KG1 (cell line): ENCODE results near the gene KLHL8.
"Not testable (repeated sequence)": the region's sequence is repeated elsewhere in the genome, so short reads cannot be mapped to it uniquely, and the experiment has no call there.

Experiments
- DNase-seq: peaks from one replicate; lab custom pipeline; 2025; lab: John Stamatoyannopoulos, UW

The KLHL8 gene

GRCh38 chr4:87228262-87228860 lies 7.9 kb upstream of the KLHL8 start:
- DNase-seq: no peak

GRCh38 chr4:87227751-87228151 lies 7.3 kb upstream of the KLHL8 start:
- DNase-seq: no peak

GRCh38 chr4:87225936-87226335 lies 5.5 kb upstream of the KLHL8 start:
- no peak for DNase-seq

DNA sequence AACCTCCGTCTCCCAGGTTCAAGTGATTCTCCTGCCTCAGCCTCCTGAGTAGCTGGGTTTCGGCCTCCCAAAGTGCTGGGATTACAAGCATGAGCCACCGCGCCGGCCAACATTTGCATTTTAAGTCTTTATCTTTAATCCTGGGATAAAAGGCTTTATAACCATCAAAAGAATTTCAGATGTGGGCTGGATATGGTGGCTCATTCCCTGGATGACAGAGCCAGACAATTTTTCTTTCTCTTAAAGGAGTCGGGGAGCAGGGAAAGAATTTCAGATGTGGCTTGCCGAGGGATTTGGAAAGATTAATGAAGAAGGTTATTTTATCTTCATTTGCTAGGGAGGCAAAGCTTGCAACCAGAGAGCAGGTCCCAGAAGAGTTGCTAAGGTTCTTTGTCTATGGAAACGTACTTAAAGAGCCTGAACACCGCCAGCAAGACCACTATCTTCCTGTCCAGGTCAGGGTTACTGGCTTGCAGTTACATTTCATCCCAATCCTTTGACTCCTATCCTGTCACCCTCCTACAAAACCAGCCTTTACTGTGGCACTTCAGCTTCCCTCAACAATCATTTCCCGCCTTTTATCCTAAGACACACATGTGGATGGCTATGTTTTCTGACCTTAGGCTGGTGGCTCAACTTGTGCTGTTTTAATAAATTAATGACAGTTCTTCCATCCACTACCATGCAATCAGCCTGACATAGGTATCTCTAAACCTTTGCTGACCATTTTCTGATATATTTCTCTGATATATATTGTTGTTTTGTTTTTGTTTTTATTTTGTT lies 3.9 kb upstream of the KLHL8 start:
- DNase-seq: no peak

DNA sequence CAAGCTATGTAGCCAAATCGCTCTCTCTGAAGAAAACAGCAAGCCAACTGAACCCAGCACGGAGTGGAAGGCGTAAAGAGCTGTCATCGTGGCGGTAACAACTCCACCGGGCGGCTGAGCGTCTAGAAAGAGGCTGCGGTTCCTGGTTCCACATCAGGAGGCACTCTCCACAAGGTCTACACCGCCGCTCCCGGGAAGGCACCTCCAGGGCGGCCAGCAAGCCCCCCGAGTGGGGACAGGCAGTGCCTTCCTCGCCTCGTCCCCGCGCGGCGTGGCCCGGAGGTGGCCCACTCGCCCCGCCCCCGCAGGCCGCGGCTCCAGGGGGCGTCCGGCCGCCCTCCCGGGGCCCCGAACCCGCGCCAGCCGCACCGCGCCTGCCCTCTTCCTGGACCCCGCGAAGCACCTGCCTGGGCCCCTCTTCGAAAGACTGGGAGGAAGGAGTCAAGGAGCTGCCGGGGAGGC lies 755 bp downstream of the KLHL8 start:
- DNase-seq: peak; percentile 48

DNA sequence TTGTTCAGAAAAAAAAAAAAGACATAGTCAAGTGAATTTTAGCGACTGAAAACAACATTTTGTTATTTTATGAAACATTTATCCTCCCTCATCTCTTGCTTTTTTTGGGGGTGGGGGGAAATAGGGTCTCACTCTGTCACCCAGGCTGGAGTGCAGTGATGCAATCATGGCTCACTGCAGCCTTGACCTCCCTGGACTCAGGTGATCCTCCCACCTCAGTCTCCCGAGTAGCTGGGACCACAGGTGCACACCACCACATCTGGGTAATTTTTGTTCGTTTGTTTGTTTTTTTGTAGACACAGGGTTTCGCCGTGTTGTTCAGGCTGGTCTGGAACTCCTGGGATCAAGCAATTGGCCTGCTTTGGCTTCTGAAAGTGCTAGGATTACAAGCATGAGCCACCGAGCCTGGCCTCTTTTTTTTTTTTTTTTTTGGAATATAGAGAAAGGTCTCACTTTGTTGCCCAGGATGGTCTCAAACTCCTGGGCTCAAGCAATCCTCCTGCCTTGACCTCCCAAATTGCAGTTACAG lies 3.1 kb downstream of the KLHL8 start:
- DNase-seq: not testable (repeated sequence)

- no peak for DNase-seq
These were observed 3.9 kb downstream of the KLHL8 start for GRCh38 chr4:87216469-87216868.

- no peak for DNase-seq
These were observed 6.9 kb downstream of the KLHL8 start for GRCh38 chr4:87213421-87214075.

- no peak for DNase-seq
These were observed 9.0 kb downstream of the KLHL8 start for GRCh38 chr4:87211249-87211952.

- DNase-seq: peak; percentile 60
These were observed 10.7 kb downstream of the KLHL8 start for GRCh38 chr4:87209696-87210095.

DNA sequence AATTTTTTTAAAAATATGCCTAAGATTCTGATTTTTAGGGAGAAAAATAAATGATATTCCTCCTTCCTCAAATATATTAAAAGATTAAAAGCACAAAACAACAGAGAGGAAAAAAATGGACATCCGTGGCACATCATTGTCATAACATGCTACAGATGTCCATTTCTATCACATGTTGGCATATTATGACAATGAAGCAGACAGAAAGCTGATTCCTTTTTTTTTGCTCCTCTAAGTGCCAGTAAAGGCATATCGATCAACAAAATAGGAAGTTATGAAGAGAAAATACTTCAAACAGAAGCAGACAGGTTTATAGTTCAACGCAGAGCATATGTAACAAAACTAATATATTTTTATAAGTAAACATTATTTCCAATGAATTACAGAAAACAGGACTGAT lies 11.2 kb downstream of the KLHL8 start:
- DNase-seq: no peak

DNA sequence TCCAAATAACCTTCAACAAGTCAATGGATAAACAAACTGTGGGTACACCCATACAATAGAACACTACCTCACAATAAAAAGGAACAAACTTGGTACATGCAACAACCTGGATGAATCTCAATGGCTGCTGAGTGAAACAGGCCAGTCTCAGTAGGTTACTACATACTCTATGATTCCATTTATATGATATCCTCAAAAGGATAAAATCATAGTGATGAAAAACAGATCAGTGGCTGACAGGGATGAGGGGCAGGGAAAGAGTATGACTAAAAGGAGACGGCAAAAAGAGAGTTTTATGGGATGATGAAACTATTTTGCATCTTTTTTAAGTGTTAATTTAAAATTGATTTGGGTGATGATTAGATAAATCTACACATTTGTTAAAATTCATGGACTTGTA lies 15.9 kb downstream of the KLHL8 start:
- no peak for DNase-seq

- DNase-seq: no peak
These were observed 23.5 kb downstream of the KLHL8 start for GRCh38 chr4:87196927-87197326.

GRCh38 chr4:87196146-87196545 lies 24.3 kb downstream of the KLHL8 start:
- DNase-seq: no peak

DNA sequence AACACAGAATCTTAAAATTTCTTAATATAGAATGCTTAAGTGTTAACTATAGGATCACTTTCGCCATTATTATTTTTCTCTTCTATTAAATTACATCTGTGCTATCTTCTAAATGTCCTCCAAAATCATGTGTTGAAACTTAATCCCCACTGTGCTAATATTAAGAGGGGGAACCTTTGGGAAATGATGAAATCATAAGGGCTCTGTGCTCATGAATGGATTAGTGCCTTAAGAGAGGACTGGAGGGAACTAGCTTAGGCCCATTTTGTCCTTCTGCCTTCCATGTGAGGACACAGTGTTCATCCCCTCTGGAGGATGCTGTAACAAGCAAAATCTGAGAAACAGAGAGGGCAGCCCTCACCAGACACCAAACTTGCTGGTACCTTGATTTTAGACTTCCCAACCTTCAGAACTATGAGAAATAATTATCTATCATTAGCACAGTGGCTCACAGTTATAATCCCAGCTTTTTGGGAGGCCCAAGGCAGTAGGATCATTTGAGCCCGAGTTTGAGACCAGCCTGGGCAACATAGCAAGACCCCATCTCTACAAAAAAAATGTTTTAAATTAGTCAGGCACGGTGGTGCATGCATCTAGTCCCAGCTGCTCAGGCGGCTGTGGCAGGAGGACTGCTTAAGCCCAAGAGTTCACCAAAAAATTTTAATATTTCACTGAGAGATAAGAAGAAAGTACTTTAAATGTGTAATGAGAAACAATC lies 26.3 kb downstream of the KLHL8 start:
- no peak for DNase-seq

- no peak for DNase-seq
These were observed 28.1 kb downstream of the KLHL8 start for GRCh38 chr4:87192145-87192919.

GRCh38 chr4:87188932-87189331 lies 31.5 kb downstream of the KLHL8 start:
- DNase-seq: no peak

- no peak for DNase-seq
These were observed 32.4 kb downstream of the KLHL8 start for GRCh38 chr4:87188048-87188447.

GRCh38 chr4:87185146-87185870 lies 35.1 kb downstream of the KLHL8 start:
- DNase-seq: no peak

DNA sequence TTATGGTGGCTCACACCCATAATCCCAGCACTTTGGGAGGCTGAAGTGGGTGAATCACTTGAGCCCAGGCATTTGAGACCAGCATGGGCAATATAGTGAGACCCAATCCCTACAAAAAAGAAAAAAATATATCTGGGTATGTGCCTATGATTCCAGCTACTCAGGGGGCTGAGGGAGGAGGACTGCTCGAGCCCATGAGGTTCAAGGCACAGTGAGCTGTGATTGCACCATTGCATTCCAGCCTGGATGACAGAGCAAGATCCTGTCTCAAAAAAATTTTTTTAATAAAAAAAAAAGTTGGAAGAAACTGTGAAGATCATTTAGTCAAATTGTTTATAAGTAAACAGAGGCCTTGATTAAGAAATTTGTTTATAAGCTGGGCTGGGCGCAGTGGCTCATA lies 39.7 kb downstream of the KLHL8 start:
- no peak for DNase-seq
